Measurements from ENCODE around the gene MIA3. TPM values are rescaled to one million over a fixed set of nuclear protein-coding genes. Genes with fewer than 3 reads are reported as not detected.

MIA3 gene
- total and polyA plus RNA-seq, 2 donors (not counting 1 experiment from before 2014, with no cell fraction given): 34.3 to 68.0 TPM

DNA sequence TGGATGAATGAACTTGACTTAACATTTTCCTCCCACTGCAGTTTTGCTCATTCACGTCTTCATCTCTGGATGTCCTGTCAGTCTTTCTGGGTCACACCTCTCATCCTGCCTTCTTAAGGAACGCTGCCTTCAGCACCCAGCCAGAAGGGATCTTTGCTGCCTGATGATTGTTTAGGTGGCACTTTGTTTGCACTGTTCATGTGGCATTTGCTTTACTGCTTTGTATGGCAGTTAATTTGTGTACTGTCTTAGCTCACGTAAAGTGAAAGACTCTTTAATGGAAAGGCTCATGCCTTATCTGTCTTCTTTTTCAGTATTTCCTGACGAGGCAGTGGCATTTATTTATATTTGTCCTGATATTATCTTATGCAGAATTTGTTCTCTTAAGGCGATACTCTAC is 4.9 kb downstream of the MIA3 start:
- H2AFZ ChIP-seq (ENCODE audit: low read length): no peak overlapping the region
- no peaks in the 10 kb centered on the region for H4K20me1 ChIP-seq (ENCODE audit: control insufficient read depth, extremely low read depth, insufficient read depth, low read length)
- H3K4me3 ChIP-seq (replicated peaks in 1 of 4; ENCODE audit: control extremely low read depth in 1 of 4, insufficient read depth in 1 of 4, low read depth in 3 of 4, low read length in 4 of 4): no peak overlapping the region
- no peak overlapping the region for H3K4me2 ChIP-seq (ENCODE audit: extremely low read depth, insufficient read depth, low read length)
- no peaks in the 10 kb centered on the region for H3K9me3 ChIP-seq (ENCODE audit: control insufficient read depth, insufficient read depth, low read depth, low read length)
- H3K4me1 ChIP-seq (ENCODE audit: control insufficient read depth, extremely low read depth, insufficient read depth, low read length): peaks cover 3% of the 10 kb centered on the region
- H3K36me3 ChIP-seq (ENCODE audit: control insufficient read depth, insufficient read depth, low read length): peaks cover 4% of the 10 kb centered on the region
- H3K27ac ChIP-seq (ENCODE audit: insufficient read depth, low read length): no peak overlapping the region
- no peak for TF ChIP-seq EZH2 (IDR thresholded peaks at IDR 0.05; ENCODE audit: low read length, missing control alignments)
- no peak for TF ChIP-seq CTCF (conservative IDR thresholded peaks at IDR 0.05 in 1 of 2, IDR thresholded peaks at IDR 0.05 in 1 of 2; ENCODE audit: low read depth in 1 of 2, low read length in 2 of 2)
- DNase-seq (ENCODE audit: low read depth in 2 of 2): no peak
- no peak overlapping the region for H3K9ac ChIP-seq (ENCODE audit: insufficient read depth, low read length)
- peaks cover 15% of the 10 kb centered on the region for H3K79me2 ChIP-seq (ENCODE audit: control insufficient read depth, insufficient read depth, low read length)
- H3K27me3 ChIP-seq (ENCODE audit: control insufficient read depth, insufficient read depth, low read length): no peaks in the 10 kb centered on the region

- Histone ChIP-seq H3K9me3 (ENCODE audit: control insufficient read depth, insufficient read depth, low read depth, low read length) (no peaks in the 10 kb centered on the region), H3K27ac (ENCODE audit: insufficient read depth, low read length) (no peak overlapping the region), H3K4me1 (ENCODE audit: control insufficient read depth, extremely low read depth, insufficient read depth, low read length) (peaks cover 3% of the 10 kb centered on the region), H3K36me3 (ENCODE audit: control insufficient read depth, insufficient read depth, low read length) (peaks cover 4% of the 10 kb centered on the region), H4K20me1 (ENCODE audit: control insufficient read depth, extremely low read depth, insufficient read depth, low read length) (no peaks in the 10 kb centered on the region), H3K4me3 (replicated peaks in 1 of 4; ENCODE audit: control extremely low read depth in 1 of 4, insufficient read depth in 1 of 4, low read depth in 3 of 4, low read length in 4 of 4) (no peak overlapping the region), H3K4me2 (ENCODE audit: extremely low read depth, insufficient read depth, low read length) (no peak overlapping the region), H3K9ac (ENCODE audit: insufficient read depth, low read length) (no peak overlapping the region), H3K79me2 (ENCODE audit: control insufficient read depth, insufficient read depth, low read length) (peaks cover 13% of the 10 kb centered on the region), H3K27me3 (ENCODE audit: control insufficient read depth, insufficient read depth, low read length) (no peaks in the 10 kb centered on the region), H2AFZ (ENCODE audit: low read length) (no peak overlapping the region)
- DNase-seq (ENCODE audit: low read depth in 2 of 2): no peak
- TF ChIP-seq EZH2 (IDR thresholded peaks at IDR 0.05; ENCODE audit: low read length, missing control alignments) (no peak), CTCF (conservative IDR thresholded peaks at IDR 0.05 in 1 of 2, IDR thresholded peaks at IDR 0.05 in 1 of 2; ENCODE audit: low read depth in 1 of 2, low read length in 2 of 2) (no peak)
These were observed 5.6 kb downstream of the MIA3 start for GRCh38 chr1:222623458-222623857.

DNA sequence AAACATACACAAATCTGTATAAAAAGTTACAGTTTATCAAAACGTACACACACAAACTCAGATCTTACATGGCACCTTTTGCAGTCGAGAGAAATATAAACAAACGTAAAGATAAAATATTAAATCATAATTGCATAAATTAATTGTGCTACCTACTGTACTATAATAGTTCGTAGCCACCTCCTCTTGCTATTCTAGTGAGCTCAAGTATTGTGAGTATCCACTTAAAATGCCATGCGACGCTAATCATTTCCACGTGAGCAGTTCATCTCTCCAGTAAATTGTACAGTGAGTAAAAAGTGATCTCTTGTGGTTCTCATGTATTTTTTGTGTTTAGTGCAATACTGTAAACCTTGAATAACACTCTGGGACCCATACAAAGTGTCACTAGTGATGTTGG is 6.3 kb downstream of the MIA3 start:
- H3K27ac ChIP-seq (ENCODE audit: insufficient read depth, low read length): no peak overlapping the region
- H3K9me3 ChIP-seq (ENCODE audit: control insufficient read depth, insufficient read depth, low read depth, low read length): no peaks in the 10 kb centered on the region
- TF ChIP-seq EZH2 (IDR thresholded peaks at IDR 0.05; ENCODE audit: low read length, missing control alignments) (no peak), CTCF (conservative IDR thresholded peaks at IDR 0.05 in 1 of 2, IDR thresholded peaks at IDR 0.05 in 1 of 2; ENCODE audit: low read depth in 1 of 2, low read length in 2 of 2) (no peak)
- no peaks in the 10 kb centered on the region for H3K27me3 ChIP-seq (ENCODE audit: control insufficient read depth, insufficient read depth, low read length)
- H3K4me3 ChIP-seq (replicated peaks in 1 of 4; ENCODE audit: control extremely low read depth in 1 of 4, insufficient read depth in 1 of 4, low read depth in 3 of 4, low read length in 4 of 4): no peak overlapping the region
- no peak overlapping the region for H3K4me2 ChIP-seq (ENCODE audit: extremely low read depth, insufficient read depth, low read length)
- peaks cover 4% of the 10 kb centered on the region for H3K36me3 ChIP-seq (ENCODE audit: control insufficient read depth, insufficient read depth, low read length)
- no peak overlapping the region for H3K9ac ChIP-seq (ENCODE audit: insufficient read depth, low read length)
- H3K4me1 ChIP-seq (ENCODE audit: control insufficient read depth, extremely low read depth, insufficient read depth, low read length): peaks cover 3% of the 10 kb centered on the region
- no peak overlapping the region for H2AFZ ChIP-seq (ENCODE audit: low read length)
- no peaks in the 10 kb centered on the region for H4K20me1 ChIP-seq (ENCODE audit: control insufficient read depth, extremely low read depth, insufficient read depth, low read length)
- H3K79me2 ChIP-seq (ENCODE audit: control insufficient read depth, insufficient read depth, low read length): peaks cover 5% of the 10 kb centered on the region
- no peak for DNase-seq (ENCODE audit: low read depth in 2 of 2)

Data from fibroblast of lung (primary cell).